SK-N-SH (cell line): Measurements from ENCODE around the gene ATG2A. TPM values are rescaled to one million over a fixed set of nuclear protein-coding genes. Genes with fewer than 3 reads are reported as not detected.

Experiments used
- EP300 ChIP-seq, 2 experiments: IDR thresholded peaks; 2 replicates each; pipeline versions ENCODE4 v1.4.0 to v1.6.1; 2012; ENCODE audit warnings: borderline replicate concordance in 1 of 2, low read depth in 1 of 2, low read length in 1 of 2
- FOXM1 ChIP-seq: IDR thresholded peaks from 2 replicates; pipeline ENCODE4 v1.4.0; 2012; ENCODE audit warnings: low read depth, mild to moderate bottlenecking
- GATA2 ChIP-seq: sonication (generic); formaldehyde crosslinking; IDR thresholded peaks from 2 replicates; pipeline ENCODE4 v1.5.0; 2020; ENCODE audit warnings: mild to moderate bottlenecking, missing genetic modification reagents
- IRF3 ChIP-seq: fragments of 150-350 bp; IDR thresholded peaks from 2 replicates; pipeline ENCODE4 v1.6.1; 2016; ENCODE audit warnings: mild to moderate bottlenecking, low read depth, low read length
- JUND ChIP-seq: IDR thresholded peaks from 2 replicates; pipeline ENCODE4 v1.4.0; 2012
- MEF2A ChIP-seq: IDR thresholded peaks from 2 replicates; pipeline ENCODE4 v1.4.0; 2012; ENCODE audit warnings: low read depth, borderline replicate concordance
- MXI1 ChIP-seq: IDR thresholded peaks from 2 replicates; pipeline ENCODE4 v1.6.1; 2012; ENCODE audit warnings: mild to moderate bottlenecking, low read depth, low read length, improper control_type of control experiment
- NFIC ChIP-seq: IDR thresholded peaks from 2 replicates; pipeline ENCODE4 v1.4.0; 2012; ENCODE audit warnings: borderline replicate concordance
- RAD21 ChIP-seq: IDR thresholded peaks from 2 replicates; pipeline ENCODE4 v1.6.1; 2012; ENCODE audit warnings: mild to moderate bottlenecking, low read length
- RFX5 ChIP-seq: IDR thresholded peaks from 2 replicates; pipeline ENCODE4 v1.6.1; 2012; ENCODE audit warnings: mild to moderate bottlenecking, improper control_type of control experiment, low read length
- TCF12 ChIP-seq: IDR thresholded peaks from 2 replicates; pipeline ENCODE4 v1.4.0; 2012
- USF1 ChIP-seq: IDR thresholded peaks from 2 replicates; pipeline ENCODE4 v1.4.0; 2012; ENCODE audit warnings: low read depth, borderline replicate concordance
- YY1 ChIP-seq: IDR thresholded peaks from 2 replicates; pipeline ENCODE4 v1.4.0; 2012; ENCODE audit warnings: low read depth, mild to moderate bottlenecking
- polyA plus RNA-seq, 3 experiments: library from polyadenylated mRNA; depleted of rRNA; stranded (reverse); fragments of >200 nt; gene quantifications; 2 replicates each; pipeline ENCODE4 v1.2.3, GENCODE V29; 2012
- TF ChIP-seq, protein P1 (sequence below): IDR thresholded peaks from 2 replicates; pipeline ENCODE4 v1.6.1; 2012; ENCODE audit warnings: mild to moderate bottlenecking, low read depth, low read length, moderate library complexity
- TF ChIP-seq, protein P2 (sequence below): IDR thresholded peaks from 2 replicates; pipeline ENCODE4; 2012
- TF ChIP-seq, protein P3 (sequence below): fragments of 200-600 bp; sonication (generic); IDR thresholded peaks from 2 replicates; pipeline ENCODE4 v1.6.1; 2017; ENCODE audit warnings: antibody characterized with exemption, mild to moderate bottlenecking, moderate library complexity

The ATG2A gene
- polyA plus RNA-seq, 1 of the 3 experiments (the other 2 are of a cell fraction), result 7.1 TPM

DNA sequence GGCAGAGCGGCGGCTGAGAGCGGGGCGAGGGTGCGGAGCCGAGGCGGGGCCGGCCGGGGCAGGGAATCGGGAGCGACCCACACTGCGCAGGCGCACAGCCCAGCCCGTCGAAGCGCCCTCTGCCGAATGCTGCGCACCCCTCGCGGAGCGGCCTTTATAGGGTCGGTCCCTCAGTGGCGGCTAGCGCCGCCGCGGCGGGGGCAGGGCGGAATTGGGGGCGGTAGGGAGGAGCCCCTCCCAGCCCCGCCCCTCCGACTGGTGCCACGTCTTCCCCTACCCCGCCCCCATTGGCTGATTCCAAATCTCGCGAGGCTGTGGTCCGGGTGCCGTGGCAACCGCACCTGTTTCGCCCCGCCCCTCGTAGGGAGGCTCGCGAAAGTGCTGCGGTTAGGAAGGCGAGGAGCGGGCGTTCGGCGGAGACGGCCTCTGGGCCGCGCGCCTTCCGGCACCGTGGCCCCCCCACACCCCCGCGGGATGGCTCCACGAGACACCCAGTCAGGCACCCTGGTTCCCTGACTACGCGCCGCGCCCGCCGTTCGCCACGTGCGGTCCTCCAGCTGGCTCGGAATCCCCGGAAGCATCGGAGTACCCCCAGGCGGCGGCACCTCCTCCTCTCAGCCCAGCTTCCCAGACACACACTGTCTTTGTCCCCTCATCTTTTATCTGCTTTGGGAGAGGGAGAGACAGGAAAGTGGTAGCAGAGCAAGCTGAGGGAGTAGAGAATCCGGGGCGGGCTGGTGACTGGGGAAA is 38.3 kb downstream of the ATG2A start, which contains the start of gene EHD1 (continued):
- TF ChIP-seq, protein P1, sequence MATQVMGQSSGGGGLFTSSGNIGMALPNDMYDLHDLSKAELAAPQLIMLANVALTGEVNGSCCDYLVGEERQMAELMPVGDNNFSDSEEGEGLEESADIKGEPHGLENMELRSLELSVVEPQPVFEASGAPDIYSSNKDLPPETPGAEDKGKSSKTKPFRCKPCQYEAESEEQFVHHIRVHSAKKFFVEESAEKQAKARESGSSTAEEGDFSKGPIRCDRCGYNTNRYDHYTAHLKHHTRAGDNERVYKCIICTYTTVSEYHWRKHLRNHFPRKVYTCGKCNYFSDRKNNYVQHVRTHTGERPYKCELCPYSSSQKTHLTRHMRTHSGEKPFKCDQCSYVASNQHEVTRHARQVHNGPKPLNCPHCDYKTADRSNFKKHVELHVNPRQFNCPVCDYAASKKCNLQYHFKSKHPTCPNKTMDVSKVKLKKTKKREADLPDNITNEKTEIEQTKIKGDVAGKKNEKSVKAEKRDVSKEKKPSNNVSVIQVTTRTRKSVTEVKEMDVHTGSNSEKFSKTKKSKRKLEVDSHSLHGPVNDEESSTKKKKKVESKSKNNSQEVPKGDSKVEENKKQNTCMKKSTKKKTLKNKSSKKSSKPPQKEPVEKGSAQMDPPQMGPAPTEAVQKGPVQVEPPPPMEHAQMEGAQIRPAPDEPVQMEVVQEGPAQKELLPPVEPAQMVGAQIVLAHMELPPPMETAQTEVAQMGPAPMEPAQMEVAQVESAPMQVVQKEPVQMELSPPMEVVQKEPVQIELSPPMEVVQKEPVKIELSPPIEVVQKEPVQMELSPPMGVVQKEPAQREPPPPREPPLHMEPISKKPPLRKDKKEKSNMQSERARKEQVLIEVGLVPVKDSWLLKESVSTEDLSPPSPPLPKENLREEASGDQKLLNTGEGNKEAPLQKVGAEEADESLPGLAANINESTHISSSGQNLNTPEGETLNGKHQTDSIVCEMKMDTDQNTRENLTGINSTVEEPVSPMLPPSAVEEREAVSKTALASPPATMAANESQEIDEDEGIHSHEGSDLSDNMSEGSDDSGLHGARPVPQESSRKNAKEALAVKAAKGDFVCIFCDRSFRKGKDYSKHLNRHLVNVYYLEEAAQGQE, result peak; percentile 59; the same call in 1 of the 2 replicates
- peak; percentile 94 for TF ChIP-seq MXI1
- TF ChIP-seq JUND, result no peak
- TF ChIP-seq IRF3, result no peak
- no peak for TF ChIP-seq NFIC
- TF ChIP-seq GATA2 (CRISPR knock-in tag), result no peak
- no peak for TF ChIP-seq MEF2A
- no peak for TF ChIP-seq FOXM1
- TF ChIP-seq USF1, result no peak
- TF ChIP-seq RAD21, result peak; percentile 42; the same call in 1 of the 2 replicates
- TF ChIP-seq, protein P2, sequence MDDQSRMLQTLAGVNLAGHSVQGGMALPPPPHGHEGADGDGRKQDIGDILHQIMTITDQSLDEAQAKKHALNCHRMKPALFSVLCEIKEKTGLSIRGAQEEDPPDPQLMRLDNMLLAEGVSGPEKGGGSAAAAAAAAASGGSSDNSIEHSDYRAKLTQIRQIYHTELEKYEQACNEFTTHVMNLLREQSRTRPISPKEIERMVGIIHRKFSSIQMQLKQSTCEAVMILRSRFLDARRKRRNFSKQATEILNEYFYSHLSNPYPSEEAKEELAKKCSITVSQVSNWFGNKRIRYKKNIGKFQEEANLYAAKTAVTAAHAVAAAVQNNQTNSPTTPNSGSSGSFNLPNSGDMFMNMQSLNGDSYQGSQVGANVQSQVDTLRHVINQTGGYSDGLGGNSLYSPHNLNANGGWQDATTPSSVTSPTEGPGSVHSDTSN, result no peak
- no peak for TF ChIP-seq EP300 (IDR thresholded peaks at IDR 0.05; ENCODE audit: borderline replicate concordance in 1 of 2, low read depth in 1 of 2, low read length in 1 of 2)
- TF ChIP-seq, protein P3, sequence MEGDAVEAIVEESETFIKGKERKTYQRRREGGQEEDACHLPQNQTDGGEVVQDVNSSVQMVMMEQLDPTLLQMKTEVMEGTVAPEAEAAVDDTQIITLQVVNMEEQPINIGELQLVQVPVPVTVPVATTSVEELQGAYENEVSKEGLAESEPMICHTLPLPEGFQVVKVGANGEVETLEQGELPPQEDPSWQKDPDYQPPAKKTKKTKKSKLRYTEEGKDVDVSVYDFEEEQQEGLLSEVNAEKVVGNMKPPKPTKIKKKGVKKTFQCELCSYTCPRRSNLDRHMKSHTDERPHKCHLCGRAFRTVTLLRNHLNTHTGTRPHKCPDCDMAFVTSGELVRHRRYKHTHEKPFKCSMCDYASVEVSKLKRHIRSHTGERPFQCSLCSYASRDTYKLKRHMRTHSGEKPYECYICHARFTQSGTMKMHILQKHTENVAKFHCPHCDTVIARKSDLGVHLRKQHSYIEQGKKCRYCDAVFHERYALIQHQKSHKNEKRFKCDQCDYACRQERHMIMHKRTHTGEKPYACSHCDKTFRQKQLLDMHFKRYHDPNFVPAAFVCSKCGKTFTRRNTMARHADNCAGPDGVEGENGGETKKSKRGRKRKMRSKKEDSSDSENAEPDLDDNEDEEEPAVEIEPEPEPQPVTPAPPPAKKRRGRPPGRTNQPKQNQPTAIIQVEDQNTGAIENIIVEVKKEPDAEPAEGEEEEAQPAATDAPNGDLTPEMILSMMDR, result peak; percentile 49
- no peak for TF ChIP-seq YY1
- TF ChIP-seq RFX5, result no peak
- no peak; the same call in 1 of the 2 replicates for TF ChIP-seq TCF12
